Measurements from ENCODE around the gene DPP10.

Gene DPP10

DNA sequence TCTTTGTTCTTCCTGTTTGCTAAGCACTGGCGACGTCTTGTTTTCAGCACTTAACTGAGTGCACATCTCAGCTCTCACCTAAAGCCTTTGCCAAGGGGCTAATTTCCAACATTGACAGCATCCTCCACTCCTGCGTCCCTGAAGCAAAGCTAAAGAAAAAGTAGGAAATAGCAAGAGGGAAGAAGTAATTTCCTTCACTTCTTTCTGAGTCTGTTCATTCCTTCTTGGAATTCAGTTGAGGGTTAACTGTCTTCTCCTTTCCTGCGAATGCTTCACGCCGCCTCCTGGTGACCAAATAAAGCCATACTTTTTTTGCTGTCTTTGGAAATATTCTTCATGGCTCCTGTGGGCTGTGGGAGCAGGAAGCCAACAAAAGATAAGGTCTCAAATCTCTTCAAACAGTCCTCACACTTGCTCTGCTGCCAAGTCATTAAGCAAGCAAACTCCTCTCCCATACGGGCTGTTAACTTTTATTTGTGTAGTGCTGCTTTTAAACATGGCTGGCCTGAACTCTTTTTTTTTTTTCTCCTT, 100.9 kb downstream of the DPP10 start:
- Histone ChIP-seq H3K27ac (ENCODE audit: low read depth, low read length) (no peak overlapping the region), H3K79me2 (ENCODE audit: control insufficient read depth, insufficient read depth, low read length, unreplicated experiment) (no peaks in the 10 kb centered on the region), H3K4me1 (ENCODE audit: control insufficient read depth, insufficient read depth, low read length, unreplicated experiment) (no peaks in the 10 kb centered on the region), H3K4me3 (ENCODE audit: low read depth, low read length) (no peak overlapping the region), H3K36me3 (ENCODE audit: insufficient read depth, low read length) (no peaks in the 10 kb centered on the region), H3K27me3 (ENCODE audit: insufficient read depth, low read length) (no peaks in the 10 kb centered on the region), H2AFZ (ENCODE audit: low read length, unreplicated experiment) (no peak overlapping the region)

DNA sequence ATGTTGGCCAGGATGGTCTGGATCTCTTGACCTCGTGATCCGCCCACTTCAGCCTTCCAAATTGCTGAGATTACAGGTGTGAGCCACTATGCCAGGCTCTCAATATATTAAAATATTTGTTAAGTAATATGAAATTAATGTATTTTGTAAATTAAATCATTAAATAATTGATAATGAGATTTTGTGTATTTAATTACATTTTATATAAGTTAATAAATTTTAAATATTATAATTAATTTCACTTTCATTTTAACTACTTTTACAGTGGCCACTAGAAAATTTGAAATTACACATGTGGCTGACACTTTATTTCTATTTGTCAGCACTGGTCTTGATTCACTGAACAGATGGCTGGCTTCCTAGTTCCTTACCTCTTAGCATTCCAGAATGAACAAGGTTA, 102.6 kb downstream of the DPP10 start:
- no peaks in the 10 kb centered on the region for H3K79me2 ChIP-seq (ENCODE audit: control insufficient read depth, insufficient read depth, low read length, unreplicated experiment)
- H3K4me3 ChIP-seq (ENCODE audit: low read depth, low read length): no peak overlapping the region
- H3K27ac ChIP-seq (ENCODE audit: low read depth, low read length): no peak overlapping the region
- no peak overlapping the region for H2AFZ ChIP-seq (ENCODE audit: low read length, unreplicated experiment)
- H3K36me3 ChIP-seq (ENCODE audit: insufficient read depth, low read length): no peaks in the 10 kb centered on the region
- H3K27me3 ChIP-seq (ENCODE audit: insufficient read depth, low read length): no peaks in the 10 kb centered on the region
- H3K4me1 ChIP-seq (ENCODE audit: control insufficient read depth, insufficient read depth, low read length, unreplicated experiment): no peaks in the 10 kb centered on the region

DNA sequence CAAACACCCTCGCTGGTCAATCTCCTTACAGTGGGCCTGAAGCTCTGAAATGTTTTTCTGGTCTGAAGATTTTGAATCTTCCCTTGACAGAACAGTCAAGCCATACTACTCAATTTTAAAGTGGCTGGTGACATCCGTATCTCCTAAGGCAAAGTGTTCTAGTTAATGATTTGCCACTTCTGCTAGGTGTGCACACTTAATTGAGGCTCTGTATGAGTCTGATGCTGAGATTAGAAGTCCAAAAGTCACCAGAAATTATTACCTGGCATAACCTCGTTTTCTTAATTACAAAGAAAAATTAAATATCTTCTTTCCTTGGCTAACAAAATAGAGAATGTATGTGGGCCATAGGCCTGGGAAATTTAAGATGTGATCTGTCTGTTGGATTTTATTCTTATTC, 104.1 kb downstream of the DPP10 start:
- Histone ChIP-seq H2AFZ (ENCODE audit: low read length, unreplicated experiment) (no peak overlapping the region), H3K79me2 (ENCODE audit: control insufficient read depth, insufficient read depth, low read length, unreplicated experiment) (no peaks in the 10 kb centered on the region), H3K36me3 (ENCODE audit: insufficient read depth, low read length) (no peaks in the 10 kb centered on the region), H3K27me3 (ENCODE audit: insufficient read depth, low read length) (no peaks in the 10 kb centered on the region), H3K4me3 (ENCODE audit: low read depth, low read length) (no peak overlapping the region), H3K4me1 (ENCODE audit: control insufficient read depth, insufficient read depth, low read length, unreplicated experiment) (no peaks in the 10 kb centered on the region), H3K27ac (ENCODE audit: low read depth, low read length) (no peak overlapping the region)

DNA sequence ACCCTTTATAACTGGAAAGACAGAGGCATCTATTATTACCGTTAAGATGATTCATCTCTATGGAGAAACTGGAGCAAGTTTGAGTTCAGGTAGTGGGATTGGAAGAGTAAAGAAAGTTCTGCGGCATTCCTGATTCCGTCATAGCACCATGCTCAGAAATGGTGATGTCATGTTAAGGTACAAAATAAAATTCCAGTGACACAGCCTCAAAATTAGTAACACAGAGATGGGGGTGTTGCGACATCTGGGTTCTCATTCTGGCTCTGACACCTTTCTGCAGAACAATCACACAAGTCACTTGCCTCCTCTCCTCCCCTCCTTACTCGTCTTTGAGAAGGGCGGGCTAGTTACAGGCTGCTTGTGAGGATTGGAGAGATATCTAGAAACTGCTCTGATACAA, 105.7 kb downstream of the DPP10 start:
- Histone ChIP-seq H3K4me3 (ENCODE audit: low read depth, low read length) (no peak overlapping the region), H3K79me2 (ENCODE audit: control insufficient read depth, insufficient read depth, low read length, unreplicated experiment) (no peaks in the 10 kb centered on the region), H3K27ac (ENCODE audit: low read depth, low read length) (no peak overlapping the region), H3K36me3 (ENCODE audit: insufficient read depth, low read length) (no peaks in the 10 kb centered on the region), H3K4me1 (ENCODE audit: control insufficient read depth, insufficient read depth, low read length, unreplicated experiment) (no peaks in the 10 kb centered on the region), H2AFZ (ENCODE audit: low read length, unreplicated experiment) (no peak overlapping the region), H3K27me3 (ENCODE audit: insufficient read depth, low read length) (no peaks in the 10 kb centered on the region)

DNA sequence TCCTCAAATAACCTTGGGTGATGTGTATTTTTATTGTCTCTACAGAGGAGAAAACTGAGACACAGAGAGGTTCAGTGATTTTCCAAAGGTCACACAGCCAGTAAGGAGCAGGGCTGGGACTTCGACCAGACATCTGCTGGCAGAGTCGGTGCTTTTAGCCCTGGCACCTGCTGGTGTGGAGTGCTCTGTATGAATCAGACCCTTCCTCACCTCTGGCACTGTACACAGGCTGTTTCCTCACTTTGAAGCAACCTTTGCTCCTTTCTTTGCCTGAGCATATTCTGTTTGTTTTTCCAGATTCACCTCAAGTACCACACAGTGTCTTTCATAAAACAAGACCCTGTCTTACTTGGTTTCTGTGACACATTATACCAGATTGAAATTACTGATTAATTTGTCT, 107.9 kb downstream of the DPP10 start:
- Histone ChIP-seq H3K36me3 (ENCODE audit: insufficient read depth, low read length) (no peaks in the 10 kb centered on the region), H3K79me2 (ENCODE audit: control insufficient read depth, insufficient read depth, low read length, unreplicated experiment) (no peaks in the 10 kb centered on the region), H3K27me3 (ENCODE audit: insufficient read depth, low read length) (no peaks in the 10 kb centered on the region), H3K4me3 (ENCODE audit: low read depth, low read length) (no peak overlapping the region), H3K4me1 (ENCODE audit: control insufficient read depth, insufficient read depth, low read length, unreplicated experiment) (no peaks in the 10 kb centered on the region), H3K27ac (ENCODE audit: low read depth, low read length) (no peak overlapping the region), H2AFZ (ENCODE audit: low read length, unreplicated experiment) (no peak overlapping the region)

DNA sequence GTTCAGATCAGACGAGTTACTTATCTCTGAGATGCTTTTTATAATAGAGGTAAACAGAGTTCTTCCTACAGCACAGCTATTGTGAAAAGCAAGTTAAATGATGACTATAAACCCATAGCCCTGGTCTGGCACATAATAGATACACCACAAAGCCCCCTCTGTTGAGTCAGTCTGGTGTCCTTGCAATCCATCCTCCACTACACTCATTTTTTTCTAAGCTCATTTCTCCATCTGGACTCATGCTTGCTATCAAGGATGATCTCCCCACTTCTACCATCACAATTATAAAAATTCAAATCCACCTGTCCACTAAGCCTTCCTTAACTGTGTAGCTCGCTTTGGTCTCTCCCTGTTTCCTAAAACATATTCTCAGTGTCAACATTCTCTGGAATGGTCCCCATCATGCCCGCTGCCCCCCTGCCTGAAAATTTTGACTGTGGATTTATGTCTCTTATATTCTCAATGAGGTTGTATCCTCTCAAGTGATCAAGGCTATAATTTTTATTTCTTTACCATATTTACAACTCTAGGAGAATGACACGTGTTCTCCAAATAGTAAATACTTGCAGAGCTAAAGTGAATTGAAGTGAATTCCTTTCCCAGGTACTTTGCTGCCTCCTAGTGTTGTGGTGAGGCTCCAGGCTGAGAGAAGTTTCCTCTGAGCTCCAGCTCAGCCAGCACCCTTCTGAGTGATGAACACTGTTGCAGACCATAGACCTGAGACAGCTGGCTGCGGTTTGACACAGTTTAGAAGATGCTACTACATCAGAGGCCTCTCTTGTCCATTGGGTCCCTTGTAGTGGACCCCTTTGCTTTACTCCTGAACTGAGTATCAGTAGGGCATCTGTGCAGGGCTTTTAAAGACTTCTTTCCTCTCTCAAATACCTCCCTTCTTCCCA, 108.7 kb downstream of the DPP10 start:
- no peaks in the 10 kb centered on the region for H3K36me3 ChIP-seq (ENCODE audit: insufficient read depth, low read length)
- H3K27me3 ChIP-seq (ENCODE audit: insufficient read depth, low read length): no peaks in the 10 kb centered on the region
- H3K4me1 ChIP-seq (ENCODE audit: control insufficient read depth, insufficient read depth, low read length, unreplicated experiment): no peaks in the 10 kb centered on the region
- H2AFZ ChIP-seq (ENCODE audit: low read length, unreplicated experiment): no peak overlapping the region
- no peaks in the 10 kb centered on the region for H3K79me2 ChIP-seq (ENCODE audit: control insufficient read depth, insufficient read depth, low read length, unreplicated experiment)
- H3K4me3 ChIP-seq (ENCODE audit: low read depth, low read length): no peak overlapping the region
- H3K27ac ChIP-seq (ENCODE audit: low read depth, low read length): no peak overlapping the region

DNA sequence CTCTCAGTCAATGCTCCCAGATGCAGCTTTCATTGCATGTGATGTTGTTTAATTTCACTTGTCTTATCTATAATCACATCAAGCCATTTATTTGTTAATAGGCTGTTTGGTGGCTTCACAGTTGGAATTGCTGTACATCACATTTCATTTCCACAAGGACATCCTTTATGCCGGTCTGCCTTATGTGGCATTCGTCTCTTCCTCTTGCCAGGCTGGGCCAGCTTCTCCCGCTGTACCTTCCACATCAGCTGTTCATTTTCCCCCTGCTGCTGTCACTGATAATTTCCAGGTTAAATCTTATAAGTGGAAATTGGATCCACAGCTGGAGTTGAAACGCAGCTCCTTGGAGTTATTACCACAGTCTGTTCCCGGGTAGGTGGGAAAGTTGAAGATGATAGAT, 110.6 kb downstream of the DPP10 start:
- no peak overlapping the region for H3K4me3 ChIP-seq (ENCODE audit: low read depth, low read length)

DNA sequence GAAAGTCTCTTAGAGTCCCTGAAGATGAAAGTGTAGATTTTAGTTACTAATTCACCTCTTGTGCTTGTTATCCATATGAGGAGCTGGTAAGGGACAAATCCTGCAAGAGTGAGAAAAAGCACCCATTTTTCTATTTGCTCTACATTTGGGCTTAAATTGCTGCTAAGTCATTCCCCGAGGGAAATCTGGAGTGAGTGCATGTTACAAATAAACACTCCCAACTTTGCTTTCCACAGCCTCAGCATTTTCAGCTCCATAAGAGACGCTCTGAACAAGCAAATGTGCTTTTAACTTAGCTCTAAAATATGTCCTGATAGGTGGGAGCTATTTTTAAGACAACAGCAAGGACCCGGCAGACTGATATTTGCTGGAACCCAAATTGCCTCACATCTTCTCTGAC, 126.7 kb downstream of the DPP10 start:
- no peaks in the 10 kb centered on the region for H3K79me2 ChIP-seq (ENCODE audit: control insufficient read depth, insufficient read depth, low read length, unreplicated experiment)

More for the DNA sequence above, 110.6 kb downstream of the DPP10 start:
- no peaks in the 10 kb centered on the region for H3K27me3 ChIP-seq (ENCODE audit: insufficient read depth, low read length)
- no peak overlapping the region for H2AFZ ChIP-seq (ENCODE audit: low read length, unreplicated experiment)
- no peaks in the 10 kb centered on the region for H3K36me3 ChIP-seq (ENCODE audit: insufficient read depth, low read length)
- no peak overlapping the region for H3K27ac ChIP-seq (ENCODE audit: low read depth, low read length)
- H3K79me2 ChIP-seq (ENCODE audit: control insufficient read depth, insufficient read depth, low read length, unreplicated experiment): no peaks in the 10 kb centered on the region
- no peaks in the 10 kb centered on the region for H3K4me1 ChIP-seq (ENCODE audit: control insufficient read depth, insufficient read depth, low read length, unreplicated experiment)

DNA sequence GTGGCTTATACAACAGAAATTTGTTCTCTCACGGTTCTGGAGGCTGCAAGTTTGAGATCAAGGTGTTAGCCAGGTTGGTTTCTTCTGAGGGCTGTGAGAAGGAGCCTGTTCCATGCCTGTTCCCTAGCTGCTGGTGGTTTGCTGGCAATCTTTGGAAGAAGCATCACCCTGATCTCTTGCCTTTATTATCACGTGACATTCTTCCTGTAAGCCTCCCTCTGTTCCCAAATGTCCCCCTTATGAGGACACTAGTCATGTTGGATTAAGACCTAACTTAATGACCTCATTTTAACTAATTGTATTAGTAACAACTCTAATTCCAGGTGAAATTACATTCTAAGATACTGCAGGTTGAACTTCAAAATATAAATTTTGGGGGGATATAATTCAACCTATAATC, 135.2 kb downstream of the DPP10 start:
- no peaks in the 10 kb centered on the region for H3K27me3 ChIP-seq (ENCODE audit: insufficient read depth, low read length)
- H3K79me2 ChIP-seq (ENCODE audit: control insufficient read depth, insufficient read depth, low read length, unreplicated experiment): no peaks in the 10 kb centered on the region
- no peaks in the 10 kb centered on the region for H3K36me3 ChIP-seq (ENCODE audit: insufficient read depth, low read length)
- no peak overlapping the region for H2AFZ ChIP-seq (ENCODE audit: low read length, unreplicated experiment)
- no peak overlapping the region for H3K4me3 ChIP-seq (ENCODE audit: low read depth, low read length)
- no peaks in the 10 kb centered on the region for H3K4me1 ChIP-seq (ENCODE audit: control insufficient read depth, insufficient read depth, low read length, unreplicated experiment)
- H3K27ac ChIP-seq (ENCODE audit: low read depth, low read length): no peak overlapping the region

More for the DNA sequence above, 126.7 kb downstream of the DPP10 start:
- no peak overlapping the region for H3K27ac ChIP-seq (ENCODE audit: low read depth, low read length)
- no peaks in the 10 kb centered on the region for H3K27me3 ChIP-seq (ENCODE audit: insufficient read depth, low read length)
- H3K4me3 ChIP-seq (ENCODE audit: low read depth, low read length): no peak overlapping the region
- H3K36me3 ChIP-seq (ENCODE audit: insufficient read depth, low read length): no peaks in the 10 kb centered on the region
- no peaks in the 10 kb centered on the region for H3K4me1 ChIP-seq (ENCODE audit: control insufficient read depth, insufficient read depth, low read length, unreplicated experiment)
- H2AFZ ChIP-seq (ENCODE audit: low read length, unreplicated experiment): no peak overlapping the region

DNA sequence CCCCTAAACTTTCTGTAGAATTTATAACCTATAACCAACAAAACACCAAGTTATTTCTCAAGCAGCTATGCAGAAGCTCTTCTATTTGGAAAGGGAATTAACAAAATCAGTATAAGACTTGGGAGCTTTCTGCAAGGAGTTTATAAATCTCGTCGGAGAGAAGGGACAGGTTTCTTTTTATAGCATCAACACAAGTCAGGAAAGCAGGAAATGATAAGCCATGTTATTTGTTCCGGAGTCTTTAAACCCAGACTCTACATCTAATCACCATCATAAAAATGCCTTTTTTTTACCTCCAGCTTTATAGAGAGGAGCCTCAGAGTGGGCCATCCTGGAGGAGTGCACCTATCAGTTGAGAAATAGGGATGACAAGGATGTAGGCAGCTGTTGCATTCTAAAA, 137.1 kb downstream of the DPP10 start:
- no peak overlapping the region for H3K27ac ChIP-seq (ENCODE audit: low read depth, low read length)
- H3K36me3 ChIP-seq (ENCODE audit: insufficient read depth, low read length): no peaks in the 10 kb centered on the region
- no peaks in the 10 kb centered on the region for H3K79me2 ChIP-seq (ENCODE audit: control insufficient read depth, insufficient read depth, low read length, unreplicated experiment)
- H2AFZ ChIP-seq (ENCODE audit: low read length, unreplicated experiment): no peak overlapping the region
- H3K4me3 ChIP-seq (ENCODE audit: low read depth, low read length): no peak overlapping the region
- no peaks in the 10 kb centered on the region for H3K27me3 ChIP-seq (ENCODE audit: insufficient read depth, low read length)
- H3K4me1 ChIP-seq (ENCODE audit: control insufficient read depth, insufficient read depth, low read length, unreplicated experiment): no peaks in the 10 kb centered on the region

DNA sequence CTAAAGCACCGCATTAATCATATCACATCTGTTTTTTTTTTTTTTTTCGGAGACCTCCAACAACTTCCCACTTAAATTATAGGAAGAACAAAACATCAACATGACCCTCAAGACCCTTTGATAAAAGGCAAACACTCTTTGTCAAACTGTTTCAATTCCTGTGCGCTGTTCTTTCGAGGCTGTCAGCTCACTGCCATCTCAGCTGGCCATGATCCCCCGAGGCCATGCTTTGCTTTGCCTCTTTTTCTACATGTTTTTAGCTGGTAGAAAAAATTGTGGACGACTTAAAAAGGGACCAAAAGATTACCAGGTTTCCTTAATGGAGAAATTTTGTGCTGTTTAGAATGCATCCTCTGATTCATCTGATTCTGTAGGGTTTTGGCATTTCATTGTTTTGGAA, 138.2 kb downstream of the DPP10 start:
- Histone ChIP-seq H3K4me1 (ENCODE audit: control insufficient read depth, insufficient read depth, low read length, unreplicated experiment) (no peaks in the 10 kb centered on the region), H3K4me3 (ENCODE audit: low read depth, low read length) (no peak overlapping the region), H3K36me3 (ENCODE audit: insufficient read depth, low read length) (no peaks in the 10 kb centered on the region), H3K27ac (ENCODE audit: low read depth, low read length) (no peak overlapping the region), H3K27me3 (ENCODE audit: insufficient read depth, low read length) (no peaks in the 10 kb centered on the region), H2AFZ (ENCODE audit: low read length, unreplicated experiment) (no peak overlapping the region), H3K79me2 (ENCODE audit: control insufficient read depth, insufficient read depth, low read length, unreplicated experiment) (no peaks in the 10 kb centered on the region)
